Measurements from ENCODE around the gene BTBD7.

BTBD7 gene

DNA sequence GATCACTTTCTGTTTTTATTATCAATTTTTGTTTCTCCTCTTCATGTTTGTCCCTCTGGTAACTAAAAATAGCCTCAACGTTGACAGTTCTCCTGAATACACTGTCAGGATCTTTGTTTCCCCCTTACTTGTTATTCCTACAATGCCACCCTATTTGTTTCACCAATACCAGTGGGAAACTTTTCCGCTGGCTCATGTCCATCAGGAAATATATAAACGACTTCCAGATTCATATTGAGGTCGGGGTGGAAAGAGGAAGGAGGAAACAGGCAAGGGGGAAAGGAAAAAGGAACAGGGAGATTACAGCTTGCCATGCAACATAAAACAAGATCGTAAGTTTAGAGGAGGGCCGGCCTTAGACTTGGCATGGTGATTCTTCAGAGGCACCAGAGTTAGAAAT is 61.7 kb downstream of the BTBD7 start:
- Histone ChIP-seq H3F3A (ENCODE audit: insufficient read depth, low read length) (no peaks in the 10 kb centered on the region), H3K4me3 (ENCODE audit: low read length) (no peak overlapping the region), H3K9me2 (replicated peaks; ENCODE audit: insufficient read depth, low read length) (no peaks in the 10 kb centered on the region), H3K9me3 (replicated peaks; ENCODE audit: insufficient read depth, low read length) (no peaks in the 10 kb centered on the region), H3K4me1 (ENCODE audit: low read length) (no peaks in the 10 kb centered on the region), H3K36me3 (replicated peaks; ENCODE audit: insufficient read depth, low read length) (no peaks in the 10 kb centered on the region), H3K27me3 (replicated peaks; ENCODE audit: insufficient read depth, low read length) (no peaks in the 10 kb centered on the region), H2AFZ (ENCODE audit: low read length) (no peak overlapping the region), H3K79me2 (ENCODE audit: low read length) (no peaks in the 10 kb centered on the region), H3K9ac (ENCODE audit: low read length) (no peak overlapping the region), H4K20me1 (ENCODE audit: insufficient read depth, low read length) (no peaks in the 10 kb centered on the region), H3K27ac (ENCODE audit: low read length) (no peak overlapping the region), H3K4me2 (ENCODE audit: low read depth, low read length) (no peak overlapping the region)
- no peak for DNase-seq
- TF ChIP-seq CTCF (IDR thresholded peaks at IDR 0.05; ENCODE audit: low read length) (no peak), EZH2phosphoT487 (IDR thresholded peaks at IDR 0.05; ENCODE audit: low read length) (no peak), EZH2 (optimal IDR thresholded peaks at IDR 0.05; ENCODE audit: low read depth, low read length) (no peak)

- no peak for TF ChIP-seq EZH2phosphoT487 (IDR thresholded peaks at IDR 0.05; ENCODE audit: low read length)
- no peak for TF ChIP-seq CTCF (IDR thresholded peaks at IDR 0.05; ENCODE audit: low read length)
- no peak for TF ChIP-seq EZH2 (optimal IDR thresholded peaks at IDR 0.05; ENCODE audit: low read depth, low read length)
- Histone ChIP-seq H3K79me2 (ENCODE audit: low read length) (no peaks in the 10 kb centered on the region), H3K9me2 (replicated peaks; ENCODE audit: insufficient read depth, low read length) (no peaks in the 10 kb centered on the region), H3K9me3 (replicated peaks; ENCODE audit: insufficient read depth, low read length) (no peaks in the 10 kb centered on the region), H3K4me3 (ENCODE audit: low read length) (no peak overlapping the region), H2AFZ (ENCODE audit: low read length) (no peak overlapping the region), H3K4me1 (ENCODE audit: low read length) (no peaks in the 10 kb centered on the region), H3K27me3 (replicated peaks; ENCODE audit: insufficient read depth, low read length) (no peaks in the 10 kb centered on the region), H3K36me3 (replicated peaks; ENCODE audit: insufficient read depth, low read length) (no peaks in the 10 kb centered on the region), H3F3A (ENCODE audit: insufficient read depth, low read length) (no peaks in the 10 kb centered on the region), H3K9ac (ENCODE audit: low read length) (no peak overlapping the region), H3K4me2 (ENCODE audit: low read depth, low read length) (no peak overlapping the region), H3K27ac (ENCODE audit: low read length) (no peak overlapping the region), H4K20me1 (ENCODE audit: insufficient read depth, low read length) (no peaks in the 10 kb centered on the region)
- DNase-seq = no peak
Measured at GRCh38 chr14:93269341-93270068, 63.3 kb downstream of the BTBD7 start.

DNA sequence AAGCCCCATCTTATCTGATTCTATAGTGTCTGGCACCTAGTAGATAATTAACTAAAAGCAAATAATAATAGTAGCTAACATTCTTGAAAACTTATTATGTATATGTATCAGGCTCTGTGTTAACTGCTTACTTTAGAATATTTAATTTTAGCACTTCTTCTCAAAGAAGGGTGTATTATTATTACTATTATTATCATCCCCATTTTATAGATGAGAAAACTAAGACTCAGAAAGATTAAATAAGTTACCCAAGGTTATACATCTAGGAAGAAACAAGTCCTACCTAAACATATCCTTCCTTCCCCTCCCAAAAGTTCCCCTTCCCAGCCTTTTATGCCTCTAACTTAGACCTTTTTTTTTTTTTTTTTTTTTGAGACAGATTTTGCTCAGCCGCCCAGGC is 64.4 kb downstream of the BTBD7 start:
- Histone ChIP-seq H3K4me2 (ENCODE audit: low read depth, low read length) (no peak overlapping the region), H3K27me3 (replicated peaks; ENCODE audit: insufficient read depth, low read length) (no peaks in the 10 kb centered on the region), H3K9ac (ENCODE audit: low read length) (no peak overlapping the region), H3K27ac (ENCODE audit: low read length) (no peak overlapping the region), H3F3A (ENCODE audit: insufficient read depth, low read length) (no peaks in the 10 kb centered on the region), H3K9me2 (replicated peaks; ENCODE audit: insufficient read depth, low read length) (no peaks in the 10 kb centered on the region), H3K9me3 (replicated peaks; ENCODE audit: insufficient read depth, low read length) (no peaks in the 10 kb centered on the region), H3K36me3 (replicated peaks; ENCODE audit: insufficient read depth, low read length) (no peaks in the 10 kb centered on the region), H3K4me3 (ENCODE audit: low read length) (no peak overlapping the region), H4K20me1 (ENCODE audit: insufficient read depth, low read length) (no peaks in the 10 kb centered on the region), H2AFZ (ENCODE audit: low read length) (no peak overlapping the region), H3K4me1 (ENCODE audit: low read length) (no peaks in the 10 kb centered on the region), H3K79me2 (ENCODE audit: low read length) (no peaks in the 10 kb centered on the region)
- DNase-seq = no peak
- TF ChIP-seq EZH2 (optimal IDR thresholded peaks at IDR 0.05; ENCODE audit: low read depth, low read length) = no peak
- TF ChIP-seq CTCF (IDR thresholded peaks at IDR 0.05; ENCODE audit: low read length) = no peak
- no peak for TF ChIP-seq EZH2phosphoT487 (IDR thresholded peaks at IDR 0.05; ENCODE audit: low read length)

Measured in MM.1S (cell line).